ENCODE measurements around the gene CLCN1. TPM values are rescaled to one million over a fixed set of nuclear protein-coding genes. Genes with fewer than 3 reads are reported as not detected.

CLCN1 gene
- total and polyA plus RNA-seq, 2 of the 4 experiments (the other 2 are of a cell fraction) = not detected

DNA sequence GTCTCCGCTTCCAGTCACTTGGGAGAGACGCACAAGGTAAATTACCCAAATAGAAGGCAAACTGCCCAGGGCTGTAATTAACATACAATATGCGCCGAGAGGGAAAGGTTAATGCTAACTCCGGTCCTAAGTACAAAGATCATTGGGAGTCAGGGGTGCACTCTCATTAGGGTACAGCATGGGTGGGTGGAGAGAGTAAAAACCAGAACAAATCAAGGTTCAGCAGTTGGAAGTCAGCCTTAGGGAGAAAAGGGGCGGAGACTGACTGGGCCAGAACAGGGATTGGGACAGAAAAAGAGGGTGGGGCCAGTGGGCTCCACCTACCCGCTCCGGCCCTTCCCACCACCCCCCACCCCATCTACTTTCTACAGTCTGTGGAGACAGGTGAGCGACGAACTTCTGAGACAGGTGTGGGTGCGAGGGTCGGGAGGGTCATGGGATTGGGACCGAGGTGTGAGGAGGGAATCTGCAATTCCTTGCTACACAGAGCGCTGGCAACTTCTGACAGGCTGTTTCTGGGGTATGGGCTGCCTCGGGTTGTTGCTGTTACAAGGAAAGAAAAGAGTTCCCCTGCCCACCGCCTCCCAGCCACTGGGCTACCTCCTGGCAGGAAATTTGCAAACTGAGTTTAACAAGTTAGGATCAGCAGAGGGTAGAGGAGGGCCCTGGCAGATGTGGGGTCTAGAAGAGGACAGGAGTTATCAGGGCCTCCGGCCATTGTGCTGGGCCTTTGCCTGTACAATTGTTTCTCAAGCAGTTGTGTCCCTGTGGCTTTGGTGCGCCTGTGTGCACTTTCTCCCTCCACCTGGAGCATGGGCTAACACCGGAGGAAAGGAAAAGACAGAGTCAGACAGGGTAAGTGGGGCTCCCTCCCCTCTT, 31.1 kb upstream of the CLCN1 start, which contains the start of gene TMEM139:
Gene TMEM139, plus strand, starts transcription at position 368 of the 879 bp plus-strand sequence. CDS start 1,000 bp downstream, outside the sequence.
- Histone ChIP-seq H3K18ac (ENCODE audit: low read depth, low read length) (no peak within 1 kb of the TSS), H3K9me1 (ENCODE audit: insufficient read depth, low read length) (no peaks in the 10 kb centered on the region), H3K27me3 (ENCODE audit: control insufficient read depth, insufficient read depth, low read length) (no peaks in the 10 kb centered on the region), H4K5ac (ENCODE audit: low read depth, low read length) (no peak within 1 kb of the TSS), H3K4me1 (ENCODE audit: control insufficient read depth, insufficient read depth, low read length) (peaks cover 3% of the 10 kb centered on the region; the same call in 1 of the 2 replicates), H3K79me1 (ENCODE audit: low read depth in 1 of 2, low read length in 2 of 2) (peaks cover 0 to 13% of the 10 kb centered on the region in 2 experiments; a peak in 2 of 4 replicates), H3K4me3 (ENCODE audit: insufficient read depth, low read depth, low read length) (no peak within 1 kb of the TSS), H3K4ac (ENCODE audit: low read depth, low read length) (no peak within 1 kb of the TSS), H4K8ac (ENCODE audit: low read depth in 2 of 2, low read length in 2 of 2) (no peak within 1 kb of the TSS), H3K56ac (ENCODE audit: extremely low read depth, insufficient read depth, low read length) (no peak within 1 kb of the TSS), H2BK120ac (ENCODE audit: low read depth, low read length) (no peak within 1 kb of the TSS), H3K27ac (ENCODE audit: insufficient read depth, low read length) (no peak within 1 kb of the TSS), H3K9ac (ENCODE audit: low read depth, low read length) (no peak within 1 kb of the TSS), H4K20me1 (ENCODE audit: insufficient read depth, low read length) (peaks cover 9% of the 10 kb centered on the region; the same call in 1 of the 2 replicates), H3K23ac (ENCODE audit: low read depth, low read length) (no peak within 1 kb of the TSS), H2AK5ac (ENCODE audit: low read depth, low read length) (no peak within 1 kb of the TSS), H3K14ac (replicated peaks; ENCODE audit: low read depth, low read length) (no peak within 1 kb of the TSS), H2BK5ac (ENCODE audit: low read depth, low read length, poor library complexity, severe bottlenecking) (no peak within 1 kb of the TSS), H2BK20ac (ENCODE audit: low read depth, low read length) (no peak within 1 kb of the TSS), H3K9me3 (ENCODE audit: control insufficient read depth, insufficient read depth, low read length) (no peaks in the 10 kb centered on the region), H3K4me2 (ENCODE audit: low read depth, low read length) (no peak within 1 kb of the TSS), H3K36me3 (ENCODE audit: control insufficient read depth, insufficient read depth, low read length) (no peaks in the 10 kb centered on the region; the same call in 1 of the 2 replicates), H4K91ac (ENCODE audit: insufficient read depth, low read depth, low read length) (no peak within 1 kb of the TSS; the same call in 1 of the 2 replicates), H2AK9ac (replicated peaks; ENCODE audit: low read depth, low read length, poor library complexity) (peak within 1 kb of the TSS; percentile 48), H2BK15ac (ENCODE audit: low read depth, low read length) (no peak within 1 kb of the TSS), H2AFZ (replicated peaks; ENCODE audit: low read length, poor library complexity) (peak within 1 kb of the TSS; percentile 66)
- WGBS, 2 experiments (ENCODE audit: extremely low coverage in 2 of 2, insufficient read length in 1 of 2) = 77% methylated on average over 4 of the region's 19 CpGs; no CpG with 5 or more reads in 1 of the 2 experiments
- in situ Hi-C loops (cut with MboI; ENCODE audit: low sequenced_read_pairs) (no loop called here), dilution Hi-C loops (cut with HindIII; ENCODE audit: low sequenced_read_pairs, unreplicated experiment) (no loop called here), intact Hi-C loops (cut with micrococcal nuclease) (no loop called here)
- ATAC-seq (ENCODE audit: low read depth) = no peak
- TF ChIP-seq FOS (IDR thresholded peaks at IDR 0.05; ENCODE audit: low read depth, low read length) = no peak
- no peak for DNase-seq
- BruUV-seq (replicated peaks) = no TSS peak
- ChIA-PET CTCF (interaction anchor here (0.7 kb wide), 1 partner anchor 14 kb away, joined by 3 read pairs; no protein-coding TSS in a partner anchor), POLR2A (ENCODE audit: unreplicated experiment) (no interaction called here)

Measured in IMR-90 (cell line).